GM04504 (cell line): ENCODE results near the gene FOXA3.

Experiments
- DNase-seq: peaks from one replicate; pipeline ENCODE4 v3.0.0-alpha.2; 2012; ENCODE audit warnings: low read depth

FOXA3 gene

GRCh38 chr19:45922281-45922680 is 58.2 kb downstream of the FOXA3 start:
- DNase-seq = no peak
